Mucosa of descending colon (tissue), 3 donors: ENCODE measurements around the gene OST4. TPM values are rescaled to one million over a fixed set of nuclear protein-coding genes. Genes with fewer than 3 reads are reported as not detected.

Experiments used
- ATAC-seq: fragments of 200-7000 bp; cut with Tn5 transposase; one replicate; pipeline ENCODE4 v1.9.1; 2020; ENCODE audit warnings: mild to moderate bottlenecking, moderate library complexity
- DNase-seq, 3 donors: peaks; one replicate each; pipeline ENCODE4 v3.0.0-alpha.2; 2020
- H3K36me3 ChIP-seq: fragments of 200-600 bp; one replicate; pipeline ENCODE4 v1.8.0; 2021; ENCODE audit warnings: low read depth, mild to moderate bottlenecking
- H3K4me1 ChIP-seq: fragments of 200-600 bp; one replicate; pipeline ENCODE4 v1.8.0; 2021; ENCODE audit warnings: low read depth, mild to moderate bottlenecking
- H3K4me3 ChIP-seq: fragments of 200-600 bp; one replicate; pipeline ENCODE4 v1.8.0; 2021; ENCODE audit warnings: mild to moderate bottlenecking
- H3K9me3 ChIP-seq: fragments of 200-600 bp; one replicate; pipeline ENCODE4 v1.8.0; 2021; ENCODE audit warnings: mild to moderate bottlenecking
- CTCF ChIP-seq: fragments of 200-600 bp; IDR thresholded peaks from one replicate; pipeline ENCODE4 v1.8.0; 2022; ENCODE audit warnings: antibody characterized with exemption, mild to moderate bottlenecking
- intact Hi-C, 2 donors: fragments of 100-400 bp; cut with DNase I in 1 of 2; cut with micrococcal nuclease in 1 of 2; formaldehyde crosslinking; loops; one replicate each; pipeline versions ENCODE4 v1.11.0 to v1.11.1; 2022; cut with DNase I, micrococcal nuclease
- total RNA-seq, 3 donors: library from RNA; stranded (reverse); fragmentation: NEBNext Ultra II Directional in 2 of 3; extraction: Animal tissue kit (Norgen Biotek cat#: 25700) in 2 of 3; gene quantifications; one replicate each; pipeline versions ENCODE4 v1.2.1 to v1.2.4, GENCODE V29; 2021 to 2023
- donor health status: DM: no; HTN: no; CAD: no; lungs with moderate emphysema.
- donor health status: DM: no; HTN: no; CAD: no.
- donor health status: DM: no; HTN: yes; CAD: no.

Gene OST4
- total RNA-seq, 3 donors from 2014 or later: 245 to 280 (median 254) TPM

- ATAC-seq (peak; percentile 53), DNase-seq (no peak)
- no peaks in the 10 kb centered on the region for H3K36me3 ChIP-seq
- H3K4me1 ChIP-seq: peaks cover 5% of the 10 kb centered on the region
- no peaks in the 10 kb centered on the region for H3K9me3 ChIP-seq
- no peak for TF ChIP-seq CTCF
- intact Hi-C loops: no loop called here
- H3K4me3 ChIP-seq: no peak overlapping the region
Observed at GRCh38 chr2:27065128-27065527, 6.3 kb downstream of the OST4 start.

- Histone ChIP-seq H3K4me1 (no peaks in the 10 kb centered on the region), H3K36me3 (no peaks in the 10 kb centered on the region), H3K4me3 (no peak overlapping the region), H3K9me3 (no peaks in the 10 kb centered on the region)
- DNase-seq: no peak
- no peak for TF ChIP-seq CTCF
- ATAC-seq: no peak
- intact Hi-C loops: no loop called here
Observed at GRCh38 chr2:27060323-27060722, 11.1 kb downstream of the OST4 start.

GRCh38 chr2:27059141-27059820 lies 12.2 kb downstream of the OST4 start:
- intact Hi-C loops: no loop called here
- Histone ChIP-seq H3K9me3 (no peaks in the 10 kb centered on the region), H3K4me3 (no peak overlapping the region), H3K4me1 (no peaks in the 10 kb centered on the region), H3K36me3 (no peaks in the 10 kb centered on the region)
- no peak for TF ChIP-seq CTCF
- no peak for ATAC-seq
- DNase-seq: no peak

- H3K4me3 ChIP-seq: no peak overlapping the region
- DNase-seq (no peak), ATAC-seq (no peak)
- no peaks in the 10 kb centered on the region for H3K4me1 ChIP-seq
- H3K36me3 ChIP-seq: no peaks in the 10 kb centered on the region
- H3K9me3 ChIP-seq: no peaks in the 10 kb centered on the region
- intact Hi-C loops: no loop called here
- no peak for TF ChIP-seq CTCF
Observed at GRCh38 chr2:27058210-27058609, 13.2 kb downstream of the OST4 start.

- ATAC-seq (no peak), DNase-seq (no peak)
- no peak for TF ChIP-seq CTCF
- no peaks in the 10 kb centered on the region for H3K36me3 ChIP-seq
- no peak overlapping the region for H3K4me3 ChIP-seq
- peaks cover 5% of the 10 kb centered on the region for H3K4me1 ChIP-seq
- intact Hi-C loops: no loop called here
- no peaks in the 10 kb centered on the region for H3K9me3 ChIP-seq
Observed at GRCh38 chr2:27057184-27057583, 14.3 kb downstream of the OST4 start.

- no peak for TF ChIP-seq CTCF
- Histone ChIP-seq H3K36me3 (no peaks in the 10 kb centered on the region), H3K4me3 (no peak overlapping the region), H3K9me3 (no peaks in the 10 kb centered on the region), H3K4me1 (peaks cover 8% of the 10 kb centered on the region)
- DNase-seq: no peak
- intact Hi-C loops: no loop called here
- no peak for ATAC-seq
Observed at GRCh38 chr2:27054721-27055120, 16.7 kb downstream of the OST4 start.
